ENCODE measurements around the gene FARP2.

The FARP2 gene

DNA sequence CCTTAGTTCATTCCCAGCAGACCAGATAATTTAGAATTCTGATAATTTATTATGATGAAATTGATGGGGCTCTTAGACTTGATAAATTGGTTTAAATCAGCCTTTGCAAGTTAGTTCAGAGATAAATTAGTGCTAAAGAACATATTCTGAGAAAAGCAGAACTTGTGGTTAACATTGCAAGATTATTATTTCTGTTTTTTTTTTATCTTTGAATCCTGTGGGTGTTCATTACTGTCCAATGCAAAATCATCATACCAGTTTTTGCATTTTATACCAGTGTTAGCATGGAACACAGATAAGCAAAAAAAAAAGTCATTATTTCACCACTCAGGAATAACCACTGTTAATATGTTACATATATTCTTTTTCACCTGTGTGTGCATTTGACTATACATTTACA is 31.3 kb upstream of the FARP2 start:
- DNase-seq = no peak

DNA sequence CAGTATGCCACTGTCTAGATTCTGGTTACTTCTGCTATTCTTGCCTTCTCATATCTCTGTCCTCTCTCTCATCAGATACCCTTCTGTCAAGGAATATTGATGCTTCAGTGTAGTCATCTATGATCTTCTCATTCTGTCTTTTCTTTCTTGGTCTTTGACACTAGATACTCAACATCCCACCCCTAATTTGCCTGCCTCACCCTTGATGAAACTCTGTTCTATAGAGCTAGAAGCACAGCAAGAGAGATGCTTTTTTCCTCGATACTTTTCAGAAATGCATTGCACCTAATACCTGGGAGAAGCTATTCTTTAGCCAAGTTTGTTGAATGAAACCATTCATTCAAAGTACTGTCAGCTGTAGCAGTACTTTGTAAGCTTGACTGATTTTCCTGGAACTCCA is 30.8 kb upstream of the FARP2 start:
- no peak for DNase-seq

DNA sequence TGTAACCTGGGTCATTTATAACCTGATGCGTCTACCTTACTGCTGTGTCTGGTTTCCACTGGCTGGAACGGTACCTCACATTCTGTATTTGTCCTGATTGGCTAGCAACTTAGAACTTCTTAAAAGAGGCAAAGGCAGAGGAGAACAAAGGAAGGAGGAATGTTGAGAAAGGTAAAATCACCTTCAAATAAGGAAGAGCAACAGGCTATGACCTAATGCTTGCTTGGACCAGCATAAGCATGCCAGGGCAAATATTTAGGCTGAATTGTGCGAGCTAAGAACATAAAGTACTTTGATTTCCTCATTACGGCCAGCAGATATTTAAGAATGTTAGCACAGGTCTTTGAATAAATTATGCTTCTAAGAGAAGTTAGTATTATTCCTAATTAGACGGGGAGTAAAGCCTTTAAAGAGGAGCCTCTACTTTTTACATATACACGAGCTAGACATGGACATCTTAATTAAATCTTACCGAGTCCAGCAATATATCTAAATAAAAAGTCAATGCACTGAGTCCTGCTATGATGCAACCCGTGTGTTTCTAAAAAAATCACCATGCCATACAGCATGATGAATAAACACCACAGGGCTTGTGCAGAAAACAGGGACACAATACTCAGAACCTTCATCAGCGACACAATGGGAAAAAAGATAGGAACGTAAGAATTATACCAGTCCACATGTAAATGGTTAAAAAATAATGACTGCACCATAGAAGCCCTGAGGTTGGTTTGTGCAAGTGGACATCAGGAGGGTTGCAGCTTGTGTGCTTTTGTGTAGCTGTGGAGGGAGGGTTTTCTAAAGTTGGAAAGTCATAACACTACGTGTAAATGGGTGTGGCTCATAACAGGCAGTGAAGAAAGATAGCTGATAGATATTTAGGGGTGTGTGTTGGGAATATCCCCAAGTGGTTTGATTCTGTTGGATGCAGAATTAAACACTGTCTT is 26.1 kb upstream of the FARP2 start:
- no peak for DNase-seq

DNA sequence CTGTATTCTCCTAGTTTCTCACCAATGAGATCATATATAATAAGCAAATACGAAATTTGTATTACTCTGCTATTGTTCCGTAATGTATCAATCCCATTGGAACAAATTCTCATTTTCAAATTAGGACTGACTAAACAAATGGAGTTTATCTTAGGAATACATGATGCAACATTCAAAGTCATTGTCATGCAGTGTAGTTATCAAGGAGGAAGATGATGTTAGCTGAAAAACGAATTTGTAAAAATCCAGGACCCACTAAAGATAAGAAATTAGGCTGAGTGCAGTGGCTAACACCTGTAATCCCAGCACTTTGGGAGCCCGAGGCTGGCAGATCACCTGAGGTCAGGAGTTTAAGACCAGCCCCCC is 25.5 kb upstream of the FARP2 start:
- DNase-seq = no peak

DNA sequence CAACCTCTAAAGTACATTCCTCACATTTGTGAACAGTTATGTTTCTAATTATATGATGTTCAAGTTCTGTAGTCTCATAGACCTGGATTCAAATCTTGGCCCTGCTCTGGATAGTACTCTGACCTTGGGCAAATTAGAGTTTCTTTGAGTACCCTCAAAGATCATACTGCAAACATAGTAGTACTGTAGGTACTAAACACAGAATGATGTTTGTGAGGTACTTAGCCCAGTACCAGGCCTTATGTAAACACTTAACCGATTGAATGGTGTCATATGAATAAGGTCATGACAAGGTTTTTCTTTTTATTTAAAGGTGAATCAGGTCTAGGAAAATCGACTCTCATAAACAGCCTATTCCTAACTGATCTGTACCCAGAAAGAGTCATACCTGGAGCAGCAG is 21.3 kb upstream of the FARP2 start:
- DNase-seq = no peak

DNA sequence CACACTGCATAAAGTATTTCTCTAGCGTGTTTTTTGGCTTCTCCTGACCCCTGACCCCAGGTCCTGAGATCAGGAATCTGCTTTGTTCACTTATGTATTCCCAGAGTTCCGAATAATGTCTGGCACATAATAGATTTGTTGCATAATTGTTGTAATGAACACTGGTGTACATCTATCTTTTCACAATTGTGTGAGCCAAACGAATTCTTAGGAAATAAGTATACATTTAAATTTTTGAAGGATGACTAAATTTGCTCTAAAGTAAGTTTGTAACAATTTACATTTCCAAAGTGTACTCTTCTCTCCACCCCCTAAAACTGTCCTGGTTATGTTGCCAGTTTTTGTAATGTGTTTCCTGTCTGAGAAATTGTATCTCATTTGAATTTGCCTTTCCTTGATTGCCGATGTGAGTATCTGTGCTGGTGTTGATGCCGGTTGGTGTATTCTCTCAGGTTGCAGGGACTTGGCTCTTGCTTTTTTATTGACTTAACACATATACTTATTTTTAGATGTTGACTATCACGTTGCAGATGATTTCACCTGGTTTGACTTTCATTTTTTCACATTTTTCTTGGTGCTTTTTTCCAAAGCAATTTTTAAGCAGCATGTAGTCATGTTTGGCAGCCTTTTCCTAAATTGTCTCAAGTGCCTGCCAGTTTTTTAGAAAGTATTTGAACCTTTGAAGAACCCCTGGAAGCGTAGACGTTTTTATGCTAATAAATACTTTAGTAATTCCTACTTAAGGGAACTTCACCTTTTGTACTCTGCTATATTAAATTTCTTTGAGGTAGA is 16.1 kb upstream of the FARP2 start:
- DNase-seq = no peak

DNA sequence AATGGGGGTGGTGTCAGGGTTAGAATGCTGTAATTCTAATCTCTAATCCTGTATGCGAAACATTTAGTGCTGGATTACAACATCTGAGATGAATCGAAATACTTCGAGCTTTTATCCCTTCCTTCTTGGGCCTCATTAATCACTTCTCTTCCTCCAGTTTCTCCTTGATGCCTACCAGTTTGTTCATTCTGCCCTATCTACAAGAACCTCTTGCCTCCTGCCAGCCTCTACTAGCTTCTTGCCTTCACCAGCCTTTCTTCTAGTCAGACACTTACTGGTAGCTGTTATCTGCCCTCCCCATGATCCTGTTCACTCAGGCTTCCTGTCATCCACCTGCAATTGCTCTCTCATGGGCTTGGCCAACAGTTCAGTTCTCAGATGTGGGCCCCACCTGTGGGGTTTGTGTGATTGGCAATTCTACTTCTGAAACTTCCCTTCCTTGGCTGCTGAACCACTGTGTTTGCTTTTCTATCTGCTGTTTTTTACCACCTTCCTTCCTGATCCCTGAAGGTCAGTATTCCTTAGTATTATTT is 15.4 kb upstream of the FARP2 start:
- no peak for DNase-seq

DNA sequence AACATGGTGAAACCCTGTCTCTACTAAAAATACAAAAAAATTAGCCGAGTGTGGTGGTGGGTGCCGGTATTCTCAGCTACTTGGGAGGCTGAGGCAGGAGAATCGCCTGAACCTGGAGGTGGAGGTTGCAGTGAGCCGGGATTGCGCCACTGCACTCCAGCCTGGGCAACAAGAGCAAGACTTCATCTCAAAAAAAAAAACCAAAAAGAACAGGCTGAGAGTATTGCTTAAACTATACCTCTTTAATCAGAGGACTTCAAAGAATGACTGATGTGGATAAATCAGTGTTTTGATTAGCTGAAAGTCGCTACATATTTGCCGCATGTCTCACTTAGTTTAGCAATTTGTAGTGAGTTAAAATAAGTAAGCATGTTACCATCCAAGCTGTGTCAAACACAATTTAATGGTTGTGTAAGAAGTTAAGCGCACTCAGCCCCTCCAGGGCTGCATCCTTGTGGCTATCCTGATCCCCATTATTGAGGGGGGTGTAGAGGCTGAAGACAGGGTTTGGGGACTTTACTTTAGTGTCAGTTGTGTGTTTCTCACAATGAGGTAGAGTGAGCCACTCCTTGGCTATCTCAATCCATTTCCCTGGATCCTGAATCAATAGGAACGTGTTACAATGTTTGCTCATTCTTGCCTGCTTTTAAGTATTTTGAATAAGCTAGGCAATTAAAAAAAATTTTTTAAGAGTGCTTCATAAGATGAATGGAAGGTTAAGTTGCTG is 11.0 kb upstream of the FARP2 start:
- no peak for DNase-seq

DNA sequence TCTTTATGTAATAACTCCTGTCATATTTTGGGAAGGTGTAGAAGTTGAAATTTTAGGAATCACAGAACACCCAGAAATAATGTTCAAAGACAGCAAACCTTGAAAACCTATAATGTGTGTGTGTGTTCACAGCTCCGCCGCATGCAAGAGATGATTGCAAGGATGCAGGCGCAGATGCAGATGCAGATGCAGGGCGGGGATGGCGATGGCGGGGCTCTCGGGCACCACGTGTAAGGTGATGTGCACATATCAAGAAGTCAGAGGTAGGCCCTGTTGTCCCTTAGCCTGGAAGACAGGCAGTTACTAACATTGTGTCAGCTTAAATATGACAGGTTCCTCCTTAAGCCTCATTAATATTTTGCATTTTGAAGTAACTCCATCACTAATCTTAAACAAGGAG is 6.1 kb upstream of the FARP2 start:
- no peak for DNase-seq

DNA sequence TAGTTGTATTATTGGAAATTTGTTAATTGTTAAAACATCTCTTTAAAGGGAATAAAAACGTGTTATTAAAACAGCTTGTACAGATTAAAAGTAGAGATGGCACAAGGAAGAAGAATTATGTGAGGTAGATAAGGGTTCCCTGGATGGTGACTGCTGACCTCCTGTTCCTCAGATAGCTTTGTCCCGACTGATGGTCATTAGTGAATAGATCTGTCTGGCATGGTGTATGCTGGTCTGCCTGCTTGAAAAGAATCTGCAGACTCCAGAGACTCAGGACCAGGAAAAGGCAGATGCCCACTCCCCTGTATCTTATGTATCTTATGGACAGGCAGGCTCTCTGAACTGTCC is 5.6 kb upstream of the FARP2 start:
- DNase-seq = no peak

DNA sequence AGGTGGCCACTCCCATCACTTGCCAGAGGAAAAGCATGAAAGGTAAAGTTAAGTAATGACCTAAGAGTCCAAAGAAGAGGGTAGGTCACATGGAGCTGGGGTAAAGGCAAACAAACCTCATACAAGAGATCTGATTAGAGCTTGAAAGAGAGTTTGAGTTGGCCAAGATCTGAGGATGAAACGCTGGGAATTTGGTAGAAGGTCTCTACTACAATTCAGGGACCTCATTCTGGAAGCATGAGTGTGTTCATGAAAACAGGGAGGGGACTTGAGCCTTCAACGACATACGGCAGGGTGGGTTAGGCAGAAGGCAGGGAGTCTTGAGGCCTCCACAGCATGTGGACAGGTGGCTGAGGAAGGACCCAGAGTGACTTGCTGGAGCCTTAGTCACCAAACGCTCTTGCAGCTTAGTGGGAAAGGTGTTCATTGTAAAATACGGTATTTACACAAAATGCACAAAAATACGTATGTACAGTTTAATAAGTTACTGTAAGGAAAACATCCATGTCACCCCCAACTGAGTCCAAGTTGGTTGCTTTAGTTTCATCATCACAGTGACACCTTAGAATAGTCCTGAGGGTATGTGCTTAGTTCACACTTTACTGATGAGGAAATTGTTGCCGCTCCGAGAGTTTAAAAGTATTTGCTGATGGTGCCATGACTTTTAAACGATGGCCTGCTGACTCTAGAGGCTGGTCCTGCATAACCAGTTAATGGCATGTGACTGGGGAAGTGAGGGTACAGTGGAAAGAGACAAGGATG is 5.0 kb upstream of the FARP2 start:
- DNase-seq = no peak

DNA sequence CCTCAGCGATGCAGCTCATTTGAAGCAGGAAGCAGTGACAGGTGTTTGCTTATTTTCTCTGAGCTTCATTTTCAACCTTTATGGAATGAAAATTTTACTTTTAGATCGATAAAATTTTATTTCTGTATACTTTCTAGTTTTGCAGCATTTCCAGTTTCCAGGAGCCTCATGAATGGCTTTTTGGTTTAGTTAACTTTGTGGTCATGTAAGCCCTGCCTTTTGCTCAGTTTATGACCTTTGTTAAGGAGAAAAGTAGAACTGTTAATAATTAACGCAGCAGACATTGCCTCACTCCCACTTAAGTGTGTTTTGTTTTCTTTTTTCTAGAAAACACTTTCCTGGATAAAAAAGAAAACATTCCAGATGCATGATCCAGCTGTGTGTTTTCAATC is 4.4 kb upstream of the FARP2 start:
- no peak for DNase-seq

DNA sequence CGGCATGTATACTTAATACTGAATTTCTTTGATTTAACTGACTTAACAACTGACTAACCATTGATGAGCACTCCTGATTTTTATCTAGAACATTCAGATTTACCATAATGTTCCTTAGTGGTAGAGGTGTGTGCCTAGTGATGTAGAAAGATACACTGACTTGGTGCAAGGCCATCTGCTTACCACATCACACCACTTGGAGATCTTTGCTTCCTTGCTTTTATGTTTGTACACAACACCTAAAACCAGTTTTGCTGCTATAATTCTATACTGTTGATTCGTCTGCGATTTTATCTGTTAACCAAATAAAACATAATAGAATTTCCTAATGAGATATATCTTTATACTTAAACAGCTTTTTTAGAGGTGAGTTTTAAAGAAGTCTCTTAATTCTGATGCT is 3.9 kb upstream of the FARP2 start:
- no peak for DNase-seq

DNA sequence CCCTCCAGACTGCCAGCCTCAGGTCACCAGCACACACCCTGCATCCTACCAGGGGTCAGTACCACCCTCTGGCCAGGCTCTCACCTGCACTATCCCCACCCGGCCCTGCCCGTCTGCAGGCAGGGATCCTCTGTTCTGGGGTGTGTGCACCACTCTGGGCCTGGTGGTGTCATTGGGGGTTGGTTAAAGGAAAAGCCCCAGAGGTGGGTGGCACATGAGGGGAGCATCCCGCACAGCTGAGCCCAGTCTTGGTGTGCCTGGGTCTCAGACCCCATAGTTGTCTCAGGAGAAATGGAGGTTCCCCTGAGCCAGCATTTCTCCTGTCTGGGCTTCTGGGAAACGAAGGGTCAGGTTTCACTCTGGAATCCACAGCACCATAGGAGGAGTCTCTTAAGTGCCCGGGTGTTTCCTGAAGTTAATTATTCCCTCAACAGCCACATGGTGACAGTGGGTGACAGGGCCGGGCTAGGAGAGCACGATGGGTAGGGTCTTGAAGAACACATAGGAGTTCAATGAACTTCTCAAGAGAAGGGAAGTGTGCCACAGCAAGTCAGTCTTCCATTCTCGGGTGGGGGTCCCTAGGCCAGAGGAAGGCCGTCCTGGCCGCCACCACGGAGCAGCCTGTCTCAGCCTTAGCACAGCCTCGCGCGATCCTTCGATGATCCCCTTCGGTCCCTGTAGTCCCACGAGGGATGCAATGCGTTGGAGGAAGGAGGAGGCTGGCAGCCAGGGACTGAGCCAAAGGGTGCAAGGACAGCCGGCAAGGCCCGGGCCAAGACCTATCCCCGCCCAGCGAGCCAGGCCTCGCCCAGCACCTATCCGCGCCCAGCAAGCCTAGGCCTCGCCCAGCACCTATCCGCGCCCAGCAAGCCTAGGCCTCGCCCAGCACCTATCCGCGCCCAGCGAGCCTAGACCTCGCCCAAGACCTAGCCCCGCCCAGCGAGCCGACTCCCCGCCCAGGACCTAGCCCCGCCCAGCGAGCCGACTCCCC is 1.1 kb upstream of the FARP2 start:
- DNase-seq = no peak

DNA sequence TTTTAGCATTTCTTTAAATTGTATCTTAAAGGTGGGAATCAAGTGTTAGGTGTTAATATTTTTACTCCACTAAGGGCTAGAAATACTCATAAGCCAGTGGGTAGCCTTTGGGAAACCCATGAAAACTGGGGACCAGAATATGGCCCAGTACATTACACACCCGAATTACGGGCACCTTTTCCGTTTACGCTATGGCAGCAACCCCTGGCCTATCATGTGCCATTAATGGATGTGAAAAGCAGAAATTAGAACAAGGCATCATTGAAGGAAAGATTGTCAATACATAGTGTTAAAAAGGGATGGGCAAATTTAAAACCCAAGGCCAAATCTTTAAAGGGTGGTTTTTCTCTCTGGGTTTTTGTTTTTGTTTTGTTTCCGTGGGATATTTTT is 781 bp downstream of the FARP2 start:
- DNase-seq = no peak

DNA sequence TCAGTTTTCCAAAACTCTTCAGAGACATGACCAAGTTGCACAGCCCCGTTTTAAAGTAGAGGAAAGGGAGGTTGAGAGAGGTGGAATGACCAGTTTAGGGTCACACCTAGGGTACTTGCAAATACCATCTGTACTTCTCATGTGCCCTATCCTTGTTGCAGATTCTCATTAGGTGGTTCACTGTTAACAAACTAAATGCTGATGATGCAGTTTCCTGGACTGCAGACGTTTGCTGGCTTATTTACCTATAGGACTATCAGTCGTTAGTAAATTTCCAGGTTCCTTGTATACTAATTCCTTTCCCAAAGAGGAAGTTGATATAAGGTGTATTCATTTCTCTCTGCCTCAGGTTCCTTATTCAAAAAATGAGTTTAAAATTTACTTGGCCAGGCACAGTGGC is 1.4 kb downstream of the FARP2 start:
- DNase-seq = no peak

DNA sequence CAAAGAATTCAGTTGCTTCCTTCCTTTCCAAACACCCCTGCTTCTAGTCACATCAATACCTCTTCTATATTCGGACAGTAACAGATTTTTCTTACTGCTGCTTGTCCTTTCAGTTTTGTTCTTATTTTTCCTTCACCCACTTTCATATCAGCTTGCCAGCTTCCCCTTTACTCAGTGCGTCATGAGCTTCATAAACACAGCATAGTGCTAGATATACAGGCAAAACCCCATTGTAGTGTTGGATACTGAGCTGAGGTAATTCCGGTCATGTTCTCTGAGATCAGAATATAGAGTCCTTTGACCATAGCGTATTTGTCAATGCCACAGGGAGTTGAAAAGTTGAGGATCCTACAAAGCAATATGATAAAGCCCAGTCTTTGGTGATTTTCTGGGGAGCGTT is 2.4 kb downstream of the FARP2 start:
- peak; percentile 24 for DNase-seq

DNA sequence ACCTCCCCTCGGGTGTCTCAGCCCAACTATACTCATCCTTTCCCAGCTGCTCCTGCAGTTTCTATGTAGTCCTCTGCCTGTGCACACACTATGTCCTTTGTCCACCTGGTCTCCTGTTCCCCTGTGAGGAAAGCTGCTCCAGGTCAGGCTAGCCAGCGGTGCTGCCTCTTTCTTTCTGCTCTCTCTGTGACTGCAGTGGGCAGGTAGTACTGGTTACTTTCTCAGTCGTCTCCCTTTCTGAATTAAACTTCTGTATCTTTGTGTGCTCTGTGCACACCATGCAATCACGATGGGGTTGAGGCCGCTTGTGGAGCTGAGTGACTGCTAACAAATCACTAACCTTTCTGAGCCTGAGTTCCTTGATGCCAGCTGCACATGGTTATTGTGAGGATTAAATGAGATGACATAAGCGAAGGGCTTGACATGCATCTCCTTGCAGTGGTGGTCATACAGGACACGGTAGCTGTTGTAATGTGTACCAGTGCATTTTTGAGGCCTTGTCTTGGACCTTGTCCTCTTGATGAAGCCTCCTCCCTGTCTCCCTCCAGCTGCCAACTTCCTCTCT is 3.5 kb downstream of the FARP2 start:
- no peak for DNase-seq

DNA sequence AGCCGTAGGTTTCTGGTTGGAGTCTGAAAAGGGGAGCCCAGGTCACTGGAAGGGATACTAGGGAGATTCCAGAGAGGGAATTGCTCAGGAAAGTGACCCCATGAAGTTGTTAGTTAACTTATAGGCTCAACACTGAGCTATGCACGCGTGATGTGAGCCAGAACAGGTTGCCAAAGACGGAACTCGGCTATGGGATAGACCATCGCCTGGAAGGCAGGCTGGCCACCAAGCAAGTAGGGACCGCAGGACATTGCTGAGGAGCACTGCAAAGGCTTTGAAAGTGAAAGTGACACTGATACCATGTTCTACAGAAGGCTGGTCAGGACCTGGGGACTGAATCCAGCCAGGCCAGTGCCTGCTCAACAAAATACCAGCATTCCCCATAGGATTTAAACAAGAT is 7.3 kb downstream of the FARP2 start:
- no peak for DNase-seq

DNA sequence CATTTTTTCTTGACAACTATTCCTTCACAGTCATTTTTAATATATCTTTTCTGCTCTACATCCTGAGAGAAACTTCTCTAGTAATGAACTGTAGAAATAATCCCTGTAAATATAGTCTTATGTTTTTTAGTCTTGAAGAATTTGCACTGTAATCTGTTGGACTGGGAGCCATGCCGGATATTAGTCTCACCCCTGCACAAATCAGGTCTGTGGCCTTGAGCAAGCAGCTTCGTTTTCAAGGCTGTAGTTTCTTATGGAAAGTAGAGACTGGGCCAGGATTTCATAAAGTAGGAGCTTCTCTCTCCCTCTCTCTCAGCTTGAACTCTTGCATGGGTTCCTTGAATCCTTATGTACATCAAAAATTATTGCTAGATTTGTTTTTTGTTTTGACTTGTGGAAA is 8.7 kb downstream of the FARP2 start:
- DNase-seq = no peak

DNA sequence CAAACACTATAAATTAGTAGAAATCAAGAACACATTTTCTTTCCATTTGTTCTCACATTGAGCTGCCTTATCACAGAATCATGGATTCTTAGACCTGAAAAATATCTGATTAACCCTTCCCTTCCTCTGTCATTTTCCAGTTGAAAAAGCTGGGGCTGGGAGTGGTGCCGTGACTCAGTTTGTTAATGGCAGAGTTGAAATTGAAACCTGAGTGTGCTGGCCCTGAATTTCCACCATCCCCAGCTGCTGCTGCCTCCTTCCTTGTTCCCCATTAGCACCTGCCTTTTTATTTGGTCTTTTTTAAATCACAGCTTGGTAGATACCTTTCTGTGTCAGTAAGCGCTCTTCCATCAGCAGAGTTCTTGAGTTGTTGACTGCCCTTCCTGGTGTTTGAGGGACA is 10.6 kb downstream of the FARP2 start:
- DNase-seq = no peak
